HFFc6 (cell line): Measurements from ENCODE around the gene TMEM260. TPM values are rescaled to one million over a fixed set of nuclear protein-coding genes. Genes with fewer than 3 reads are reported as not detected.

Experiments
- DNase-seq: peaks from one replicate; pipeline ENCODE4 v3.0.0-alpha.2; 2018
- H3K27ac Mint-ChIP-seq: 2 replicates; pipeline ENCODE4 v1.8.0; 2020; ENCODE audit warnings: mild to moderate bottlenecking, mixed read lengths
- H3K27me3 Mint-ChIP-seq: 2 replicates; pipeline ENCODE4 v1.8.0; 2021; ENCODE audit warnings: mild to moderate bottlenecking, moderate library complexity, mixed read lengths; ENCODE audit not compliant: insufficient read depth
- H3K36me3 Mint-ChIP-seq: 2 replicates; pipeline ENCODE4 v1.8.0; 2021; ENCODE audit warnings: low read depth, mixed read lengths
- H3K4me1 Mint-ChIP-seq: 2 replicates; pipeline ENCODE4 v1.8.0; 2020; ENCODE audit warnings: low read depth, mixed read lengths
- H3K4me3 Mint-ChIP-seq: 2 replicates; pipeline ENCODE4 v1.8.0; 2020; ENCODE audit warnings: mild to moderate bottlenecking, moderate library complexity, mixed read lengths
- H3K9me3 Mint-ChIP-seq: 2 replicates; pipeline ENCODE4 v1.8.0; 2020; ENCODE audit warnings: mild to moderate bottlenecking, mixed read lengths
- total RNA-seq, 6 experiments: library from RNA; stranded (reverse); fragmentation: NEBNext Ultra II Directional; extraction: Animal tissue kit (Norgen Biotek cat#: 25700); gene quantifications; 2 replicates in 1 of 6; 3 replicates in 5 of 6; pipeline ENCODE4 v1.2.3, GENCODE V29; 2021
- TF ChIP-seq, protein P1 (sequence below): fragments of 200-600 bp; sonication (generic); IDR thresholded peaks from 2 replicates; pipeline ENCODE4 v1.5.0; 2021; ENCODE audit warnings: antibody characterized with exemption, mild to moderate bottlenecking

Gene TMEM260
- total RNA-seq, 6 experiments from 2014 or later = 14.4 to 21.0 (median 16.3) TPM

DNA sequence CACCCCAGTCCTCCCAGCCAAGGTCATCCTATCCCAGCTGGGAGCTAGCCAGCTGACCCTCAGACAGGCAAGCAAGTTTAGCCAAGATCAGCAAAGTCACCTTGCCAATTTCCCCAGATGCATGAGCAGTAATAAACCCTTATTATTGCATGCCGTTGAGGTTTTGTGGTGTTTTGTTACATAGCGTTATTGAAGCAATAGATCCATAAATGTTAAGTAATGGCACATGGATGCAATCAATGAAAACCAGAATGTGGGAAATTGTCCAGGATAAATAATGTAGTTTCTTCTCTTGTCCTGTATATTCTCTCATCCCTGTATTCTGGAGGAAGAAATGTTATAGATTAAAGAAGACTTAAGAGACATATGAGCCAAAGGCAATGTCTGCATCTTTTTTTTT, 18.0 kb upstream of the TMEM260 start:
- Mint-ChIP-seq H3K36me3 (no peaks in the 10 kb centered on the region), H3K4me3 (no peak overlapping the region), H3K9me3 (no peaks in the 10 kb centered on the region), H3K27me3 (peaks cover 13% of the 10 kb centered on the region), H3K4me1 (no peaks in the 10 kb centered on the region), H3K27ac (no peak overlapping the region)
- no peak for DNase-seq
- TF ChIP-seq, protein P1, sequence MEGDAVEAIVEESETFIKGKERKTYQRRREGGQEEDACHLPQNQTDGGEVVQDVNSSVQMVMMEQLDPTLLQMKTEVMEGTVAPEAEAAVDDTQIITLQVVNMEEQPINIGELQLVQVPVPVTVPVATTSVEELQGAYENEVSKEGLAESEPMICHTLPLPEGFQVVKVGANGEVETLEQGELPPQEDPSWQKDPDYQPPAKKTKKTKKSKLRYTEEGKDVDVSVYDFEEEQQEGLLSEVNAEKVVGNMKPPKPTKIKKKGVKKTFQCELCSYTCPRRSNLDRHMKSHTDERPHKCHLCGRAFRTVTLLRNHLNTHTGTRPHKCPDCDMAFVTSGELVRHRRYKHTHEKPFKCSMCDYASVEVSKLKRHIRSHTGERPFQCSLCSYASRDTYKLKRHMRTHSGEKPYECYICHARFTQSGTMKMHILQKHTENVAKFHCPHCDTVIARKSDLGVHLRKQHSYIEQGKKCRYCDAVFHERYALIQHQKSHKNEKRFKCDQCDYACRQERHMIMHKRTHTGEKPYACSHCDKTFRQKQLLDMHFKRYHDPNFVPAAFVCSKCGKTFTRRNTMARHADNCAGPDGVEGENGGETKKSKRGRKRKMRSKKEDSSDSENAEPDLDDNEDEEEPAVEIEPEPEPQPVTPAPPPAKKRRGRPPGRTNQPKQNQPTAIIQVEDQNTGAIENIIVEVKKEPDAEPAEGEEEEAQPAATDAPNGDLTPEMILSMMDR = no peak

- no peak overlapping the region for H3K4me3 Mint-ChIP-seq
- no peaks in the 10 kb centered on the region for H3K4me1 Mint-ChIP-seq
- no peak overlapping the region for H3K27ac Mint-ChIP-seq
- no peak for DNase-seq
- no peaks in the 10 kb centered on the region for H3K36me3 Mint-ChIP-seq
- peaks cover 9% of the 10 kb centered on the region for H3K27me3 Mint-ChIP-seq
- no peaks in the 10 kb centered on the region for H3K9me3 Mint-ChIP-seq
- TF ChIP-seq, protein P1 = no peak
These were observed 16.7 kb upstream of the TMEM260 start for GRCh38 chr14:56562883-56563282.

DNA sequence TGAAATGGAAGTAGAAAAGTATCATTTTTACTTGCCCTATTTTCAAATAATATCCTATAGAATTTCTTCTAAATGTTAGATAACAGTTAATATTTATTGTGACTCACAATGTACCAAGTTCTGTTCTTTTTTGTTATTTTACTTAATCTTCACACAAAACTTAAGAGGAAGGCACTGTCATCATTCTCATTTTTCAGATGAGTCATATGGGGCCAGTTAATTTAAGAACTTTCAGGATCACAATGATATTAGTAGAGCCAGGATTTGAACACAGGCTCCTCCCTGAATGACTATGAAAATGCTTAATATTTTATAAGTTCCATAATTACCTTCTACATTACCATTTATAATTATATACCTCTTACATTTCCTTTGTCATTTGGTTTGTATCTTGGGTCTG, 10.4 kb upstream of the TMEM260 start:
- no peak overlapping the region for H3K4me3 Mint-ChIP-seq
- peaks cover 11% of the 10 kb centered on the region for H3K27me3 Mint-ChIP-seq
- H3K27ac Mint-ChIP-seq = no peak overlapping the region
- H3K4me1 Mint-ChIP-seq = no peaks in the 10 kb centered on the region
- no peaks in the 10 kb centered on the region for H3K9me3 Mint-ChIP-seq
- no peak for DNase-seq
- no peaks in the 10 kb centered on the region for H3K36me3 Mint-ChIP-seq
- TF ChIP-seq, protein P1 = no peak

DNA sequence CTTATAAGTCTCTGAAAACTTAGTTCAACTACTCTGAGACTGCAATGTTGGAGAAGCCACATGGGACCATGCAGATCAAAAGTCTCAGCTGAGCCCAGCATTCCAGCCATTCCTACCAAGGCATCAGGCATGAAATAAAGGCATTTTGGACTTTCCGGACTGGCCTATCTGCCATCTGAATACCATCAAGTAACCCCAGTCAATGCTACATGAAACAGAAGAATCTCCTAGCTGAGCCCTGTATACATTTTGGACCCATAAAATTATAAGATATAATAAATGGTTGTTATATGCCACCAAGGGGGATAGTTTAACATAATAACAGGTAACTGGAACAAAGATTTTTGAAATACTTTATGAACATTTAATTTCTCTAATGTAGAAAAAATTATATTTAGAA, 9.3 kb upstream of the TMEM260 start:
- Mint-ChIP-seq H3K36me3 (no peaks in the 10 kb centered on the region), H3K4me1 (no peaks in the 10 kb centered on the region), H3K27me3 (peaks cover 11% of the 10 kb centered on the region), H3K9me3 (no peaks in the 10 kb centered on the region), H3K4me3 (no peak overlapping the region), H3K27ac (no peak overlapping the region)
- DNase-seq = no peak
- TF ChIP-seq, protein P1 = no peak

- Mint-ChIP-seq H3K36me3 (no peaks in the 10 kb centered on the region), H3K9me3 (no peaks in the 10 kb centered on the region), H3K4me3 (peak overlapping the region; percentile 94), H3K27ac (peak overlapping the region; percentile 96), H3K4me1 (peaks cover 15% of the 10 kb centered on the region), H3K27me3 (no peaks in the 10 kb centered on the region; the same call in 1 of the 2 replicates)
- TF ChIP-seq, protein P1 = no peak
- DNase-seq = no peak
These were observed 668 bp downstream of the TMEM260 start for GRCh38 chr14:56580221-56580711.
